ENCODE measurements around the gene NSD1.

DNA sequence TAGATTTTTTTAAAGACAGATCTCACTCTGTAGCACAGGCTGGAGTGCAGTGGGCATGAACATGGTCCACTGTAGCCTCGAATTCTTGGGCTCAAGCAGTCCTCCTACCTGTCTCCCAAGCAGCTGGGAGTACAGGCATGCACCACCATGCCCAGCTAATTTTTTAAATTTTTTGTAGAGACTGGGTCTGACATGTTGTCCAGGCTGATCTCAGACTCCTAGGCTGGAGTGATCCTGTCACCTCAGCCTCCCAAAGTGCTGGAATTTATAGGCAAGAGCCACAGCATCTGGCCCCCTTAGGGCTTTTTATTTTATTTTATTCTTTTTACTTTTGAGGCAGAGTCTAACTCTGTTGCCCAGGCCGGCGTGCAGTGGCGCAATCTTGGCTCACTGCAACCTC lies 56.4 kb downstream of the NSD1 start:
- TF ChIP-seq, protein P1, sequence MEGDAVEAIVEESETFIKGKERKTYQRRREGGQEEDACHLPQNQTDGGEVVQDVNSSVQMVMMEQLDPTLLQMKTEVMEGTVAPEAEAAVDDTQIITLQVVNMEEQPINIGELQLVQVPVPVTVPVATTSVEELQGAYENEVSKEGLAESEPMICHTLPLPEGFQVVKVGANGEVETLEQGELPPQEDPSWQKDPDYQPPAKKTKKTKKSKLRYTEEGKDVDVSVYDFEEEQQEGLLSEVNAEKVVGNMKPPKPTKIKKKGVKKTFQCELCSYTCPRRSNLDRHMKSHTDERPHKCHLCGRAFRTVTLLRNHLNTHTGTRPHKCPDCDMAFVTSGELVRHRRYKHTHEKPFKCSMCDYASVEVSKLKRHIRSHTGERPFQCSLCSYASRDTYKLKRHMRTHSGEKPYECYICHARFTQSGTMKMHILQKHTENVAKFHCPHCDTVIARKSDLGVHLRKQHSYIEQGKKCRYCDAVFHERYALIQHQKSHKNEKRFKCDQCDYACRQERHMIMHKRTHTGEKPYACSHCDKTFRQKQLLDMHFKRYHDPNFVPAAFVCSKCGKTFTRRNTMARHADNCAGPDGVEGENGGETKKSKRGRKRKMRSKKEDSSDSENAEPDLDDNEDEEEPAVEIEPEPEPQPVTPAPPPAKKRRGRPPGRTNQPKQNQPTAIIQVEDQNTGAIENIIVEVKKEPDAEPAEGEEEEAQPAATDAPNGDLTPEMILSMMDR (IDR thresholded peaks at IDR 0.05 in 4 of 5, conservative IDR thresholded peaks at IDR 0.05 in 1 of 5): no peak
- TF ChIP-seq POLR2A (IDR thresholded peaks at IDR 0.05): no peak

Measured in gastrocnemius medialis (tissue), 4 donors.